HG02852 (cell line): ENCODE results near the gene CCDC157.

Experiments
- ATAC-seq: cut with Tn5 transposase; IDR thresholded peaks from one replicate; pipeline ENCODE4 v1.9.1; 2021; ENCODE audit warnings: mild to moderate bottlenecking, moderate library complexity; ENCODE audit not compliant: unreplicated experiment

CCDC157 gene

GRCh38 chr22:30351226-30351625 is 5.6 kb upstream of the CCDC157 start:
- no peak for ATAC-seq

- ATAC-seq, result no peak
Observed at GRCh38 chr22:30354644-30355043, 2.2 kb upstream of the CCDC157 start.

GRCh38 chr22:30357236-30357570 is 396 bp downstream of the CCDC157 start:
- no peak for ATAC-seq

GRCh38 chr22:30357650-30358215 is 926 bp downstream of the CCDC157 start:
- no peak for ATAC-seq

GRCh38 chr22:30358541-30358940 is 1.7 kb downstream of the CCDC157 start:
- ATAC-seq, result no peak

GRCh38 chr22:30361916-30362650 is 5.3 kb downstream of the CCDC157 start:
- no peak for ATAC-seq

GRCh38 chr22:30362651-30363281 is 6.0 kb downstream of the CCDC157 start:
- ATAC-seq, result no peak

- ATAC-seq, result no peak
Observed at GRCh38 chr22:30365891-30366290, 9.1 kb downstream of the CCDC157 start.

- no peak for ATAC-seq
Observed at GRCh38 chr22:30368420-30368819, 11.6 kb downstream of the CCDC157 start.

- ATAC-seq, result no peak
Observed at GRCh38 chr22:30370641-30371230, 13.9 kb downstream of the CCDC157 start.

- ATAC-seq, result no peak
Observed at GRCh38 chr22:30371321-30371720, 14.5 kb downstream of the CCDC157 start.

GRCh38 chr22:30371981-30372380 is 15.2 kb downstream of the CCDC157 start:
- ATAC-seq, result no peak

GRCh38 chr22:30372915-30373314 is 16.1 kb downstream of the CCDC157 start:
- ATAC-seq, result no peak

GRCh38 chr22:30373331-30374325 is 16.8 kb downstream of the CCDC157 start:
- ATAC-seq, result no peak

GRCh38 chr22:30375312-30375849 is 18.6 kb downstream of the CCDC157 start:
- no peak for ATAC-seq

GRCh38 chr22:30380011-30380410 is 23.2 kb downstream of the CCDC157 start:
- ATAC-seq, result no peak

- no peak for ATAC-seq
Observed at GRCh38 chr22:30381264-30381663, 24.5 kb downstream of the CCDC157 start.

GRCh38 chr22:30382340-30382739 is 25.5 kb downstream of the CCDC157 start:
- no peak for ATAC-seq

GRCh38 chr22:30383061-30383460 is 26.3 kb downstream of the CCDC157 start:
- ATAC-seq, result no peak

GRCh38 chr22:30385942-30386341 is 29.1 kb downstream of the CCDC157 start:
- ATAC-seq, result no peak

GRCh38 chr22:30386608-30386959 is 29.8 kb downstream of the CCDC157 start:
- ATAC-seq, result no peak
